Measurements from ENCODE around the gene AQP2.

Gene AQP2

GRCh38 chr12:49942512-49942893 lies 8.0 kb upstream of the AQP2 start:
- no peak for DNase-seq

- DNase-seq = no peak
These were observed 7.5 kb upstream of the AQP2 start for GRCh38 chr12:49942921-49943624.

- DNase-seq = no peak
These were observed 6.9 kb upstream of the AQP2 start for GRCh38 chr12:49943625-49943960.

- no peak for DNase-seq
These were observed 6.5 kb upstream of the AQP2 start for GRCh38 chr12:49944046-49944445.

DNA sequence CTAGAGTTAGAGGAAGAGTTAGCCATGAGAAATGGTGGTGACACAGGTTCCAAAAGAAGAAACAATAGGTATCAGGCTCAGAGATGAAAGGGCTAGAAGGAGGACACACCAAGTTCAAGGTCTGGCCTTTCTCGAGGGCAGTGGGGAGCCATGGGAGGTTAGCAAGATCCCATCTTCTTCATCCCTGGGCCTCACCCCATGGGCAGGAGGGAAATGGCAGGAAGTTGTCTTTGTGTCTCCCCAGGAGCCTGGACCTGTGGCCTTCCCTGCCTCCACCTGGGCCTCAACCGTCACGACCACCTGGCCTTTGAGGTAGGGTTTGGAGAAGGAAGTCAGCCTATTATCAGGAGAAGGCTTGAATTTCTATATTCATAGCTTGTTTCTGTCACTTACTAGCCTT lies 5.8 kb upstream of the AQP2 start:
- no peak for DNase-seq

DNA sequence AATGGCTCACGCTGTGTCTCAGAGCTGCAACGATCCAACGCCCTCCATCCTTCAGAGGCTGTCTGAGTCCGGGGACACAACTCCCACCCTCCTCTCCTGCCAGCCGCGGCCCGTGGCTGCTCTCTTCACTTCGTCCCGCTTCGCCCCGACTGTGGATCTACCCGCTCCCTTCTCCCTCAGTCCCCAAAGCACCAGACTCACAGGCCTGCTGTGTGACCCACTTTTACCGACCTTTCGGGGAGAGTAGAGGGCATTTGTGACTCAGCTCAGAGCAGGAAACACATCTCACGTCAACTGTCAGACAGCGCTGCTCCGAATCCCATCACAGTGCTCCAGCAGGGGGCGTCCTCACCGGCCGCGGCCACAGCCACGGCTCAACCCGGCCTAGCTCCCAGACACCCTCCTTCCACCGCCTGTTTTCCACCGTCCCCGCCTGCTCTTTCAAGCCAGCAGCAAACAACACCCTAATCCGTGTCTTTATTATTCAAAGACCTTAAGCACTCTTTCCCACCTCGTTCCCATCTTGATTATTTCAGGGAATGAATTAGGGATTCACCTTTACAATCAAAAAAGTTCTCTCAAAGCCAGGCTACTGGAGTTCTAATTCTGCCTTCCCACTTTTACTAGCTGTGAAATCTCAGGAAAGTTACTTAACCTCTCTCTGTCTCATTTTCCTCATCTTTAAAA lies 5.0 kb upstream of the AQP2 start:
- peak; percentile 86 for DNase-seq

- DNase-seq = no peak
These were observed 4.5 kb upstream of the AQP2 start for GRCh38 chr12:49946086-49946485.

DNA sequence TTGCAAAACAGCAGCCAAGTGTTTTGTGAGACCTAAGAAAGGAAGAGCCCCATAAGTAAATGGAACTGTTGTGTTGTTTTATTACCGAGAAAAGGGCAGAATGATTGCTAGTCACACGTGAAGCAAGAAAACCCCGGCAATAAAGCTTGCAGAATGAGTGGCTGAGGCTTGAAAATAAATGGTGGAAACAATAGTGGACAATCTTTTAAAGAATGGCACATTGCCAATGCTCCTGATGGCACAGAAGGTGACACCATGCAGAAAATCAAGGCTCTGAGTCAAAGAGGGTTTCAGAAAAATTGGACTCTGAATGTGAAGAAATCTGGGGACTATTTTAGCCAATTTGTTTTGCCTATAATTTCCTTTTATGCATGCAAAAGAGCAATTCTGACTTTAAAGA lies 4.0 kb upstream of the AQP2 start:
- DNase-seq = no peak

DNA sequence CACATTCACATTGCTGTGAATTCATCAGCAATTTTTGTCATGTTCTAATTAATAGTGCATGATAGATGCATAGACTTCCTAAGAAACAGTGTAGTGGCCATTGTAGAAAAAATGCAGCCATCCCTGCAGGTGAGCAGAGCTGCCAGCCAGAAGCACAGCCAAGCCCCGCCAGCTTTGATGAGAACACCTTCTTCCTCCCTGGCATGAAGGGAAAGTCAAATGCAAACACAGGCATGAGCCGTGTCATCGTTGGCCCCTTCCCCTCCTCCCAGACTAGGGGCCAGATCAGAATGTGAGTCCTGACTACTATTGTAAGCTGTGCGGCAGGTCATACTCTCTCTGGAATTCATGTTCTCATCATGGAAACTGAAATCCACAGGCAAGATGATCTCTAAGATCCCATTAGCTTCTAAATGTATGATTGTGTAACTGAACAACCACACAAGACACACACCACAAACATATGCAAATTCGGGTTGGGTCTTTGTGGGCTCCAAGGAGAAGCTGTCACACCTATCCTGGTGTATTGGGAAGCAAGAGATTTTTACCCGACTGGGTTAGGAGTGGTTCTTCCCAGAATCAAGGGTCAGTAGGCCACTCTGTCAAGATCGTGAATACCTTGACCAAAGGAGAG lies 2.8 kb upstream of the AQP2 start:
- no peak for DNase-seq

DNA sequence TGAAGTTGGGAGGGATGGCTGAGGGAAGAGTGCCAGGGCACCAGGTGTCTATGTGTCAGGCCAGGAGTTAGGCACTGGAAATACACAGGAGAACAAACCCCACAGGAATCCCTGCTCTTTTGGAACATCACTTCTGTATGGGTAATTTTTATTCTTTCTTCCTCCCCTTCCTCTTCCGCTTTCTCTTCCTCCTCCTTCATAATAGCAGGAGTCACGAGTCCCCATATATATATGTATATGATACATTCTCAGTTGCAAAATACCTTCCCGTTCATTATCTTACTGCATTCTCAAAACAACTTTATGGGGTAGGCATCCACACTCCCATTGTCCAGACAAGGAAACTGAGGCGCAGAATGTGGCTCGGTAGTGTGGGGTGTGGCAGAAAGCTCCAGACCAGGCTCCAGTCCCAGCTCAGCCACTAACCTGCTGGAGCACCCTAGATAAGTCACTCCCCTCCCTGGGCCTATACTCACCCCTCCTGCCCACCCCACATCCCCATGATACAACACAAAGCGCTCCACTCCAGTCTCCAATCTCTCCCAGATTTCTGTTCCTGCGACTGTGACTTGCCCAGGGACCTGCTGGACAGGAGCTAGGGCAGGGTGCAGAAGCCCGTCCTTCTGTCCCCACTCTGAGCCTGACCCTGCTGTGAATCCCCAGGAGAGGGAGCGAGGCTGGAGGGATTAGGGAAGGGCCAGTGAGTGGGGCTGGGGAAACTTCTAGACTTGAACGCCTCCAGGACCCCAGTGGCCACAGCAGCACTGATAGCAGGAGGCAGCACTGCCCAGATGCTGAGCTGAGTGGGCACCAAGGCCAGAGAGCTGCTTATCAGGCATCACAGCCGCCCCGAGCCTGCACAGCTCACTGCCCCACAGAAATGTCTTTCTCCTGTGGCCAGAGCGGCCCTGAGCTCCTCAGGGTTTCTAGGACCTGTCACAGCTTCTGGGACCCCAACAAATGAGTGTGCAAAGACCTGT lies 1.4 kb upstream of the AQP2 start:
- no peak for DNase-seq

DNA sequence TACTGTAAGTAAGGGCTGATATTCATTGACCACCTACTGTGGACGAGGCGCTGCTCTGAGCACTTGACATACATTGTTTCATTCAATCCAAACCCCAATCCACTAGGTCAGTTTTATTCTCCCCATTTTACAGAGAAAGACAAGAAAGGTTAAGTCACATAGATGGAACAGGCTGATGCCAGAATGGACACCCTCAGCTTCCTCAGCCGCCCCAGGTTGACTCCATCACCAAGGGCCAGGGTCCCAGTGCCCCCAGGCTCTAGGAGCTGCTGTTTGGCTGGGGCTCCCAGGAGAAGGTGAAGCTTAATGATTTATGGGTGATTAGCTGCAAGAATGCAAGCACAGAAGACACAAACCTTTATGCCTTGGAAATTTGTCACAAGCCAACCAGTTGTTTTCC lies 671 bp upstream of the AQP2 start:
- DNase-seq = no peak

- DNase-seq = no peak
These were observed 1.1 kb downstream of the AQP2 start for GRCh38 chr12:49951411-49952240.

DNA sequence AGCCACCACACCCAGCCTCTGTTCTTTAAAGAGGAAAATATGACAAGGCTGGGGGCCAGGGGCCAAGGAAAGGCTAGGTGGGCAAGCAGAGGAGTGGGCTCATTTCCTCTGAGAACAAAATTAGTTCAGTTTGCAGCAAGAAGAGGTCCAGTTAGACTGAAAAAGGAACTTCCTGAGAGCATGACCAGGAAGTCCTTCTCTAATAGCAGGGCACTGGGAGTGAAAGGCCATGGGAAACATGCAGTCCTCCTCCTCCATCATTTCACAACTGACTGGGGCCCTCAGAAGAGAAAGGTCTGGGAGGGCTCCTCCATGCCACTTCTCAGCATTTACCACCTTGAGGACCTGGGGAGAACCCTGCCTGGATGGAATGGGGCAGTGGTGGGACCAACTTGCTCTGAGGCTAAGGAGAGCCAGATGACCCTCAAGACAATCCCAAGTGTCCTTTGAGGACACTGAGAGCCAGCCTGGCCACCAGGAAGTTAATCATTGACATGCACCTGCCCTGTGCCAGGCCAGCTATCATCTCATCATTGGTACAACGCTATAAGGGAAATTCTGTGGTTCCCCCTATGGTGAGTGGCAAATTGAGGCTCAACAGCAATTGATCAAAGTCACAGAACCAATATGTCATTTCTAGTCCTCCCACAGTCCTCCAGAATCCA lies 2.0 kb downstream of the AQP2 start:
- DNase-seq = no peak

DNA sequence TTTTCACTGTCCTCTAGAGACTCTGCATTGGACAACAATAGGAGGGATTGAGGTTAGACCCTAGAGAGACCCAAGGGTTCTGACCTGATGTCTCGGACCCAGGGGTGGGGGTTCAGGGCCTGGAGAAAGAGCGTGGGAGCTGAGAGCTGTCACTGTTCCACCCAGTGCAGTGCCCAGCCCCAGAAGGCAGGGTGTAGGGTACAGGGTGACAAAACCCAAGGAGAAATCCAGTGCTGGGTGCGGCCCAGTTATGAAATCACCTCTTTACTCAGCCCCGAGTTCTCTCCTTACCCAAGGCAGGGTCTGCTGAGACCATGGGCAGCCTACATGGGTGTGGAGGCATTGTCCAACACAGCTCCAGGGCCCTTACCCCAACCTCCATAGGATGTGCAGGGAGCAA lies 2.6 kb downstream of the AQP2 start:
- DNase-seq = no peak

GRCh38 chr12:49953961-49954846 lies 3.7 kb downstream of the AQP2 start:
- peak; percentile 9 for DNase-seq

GRCh38 chr12:49954863-49955830 lies 4.6 kb downstream of the AQP2 start:
- peak; percentile 10 for DNase-seq

DNA sequence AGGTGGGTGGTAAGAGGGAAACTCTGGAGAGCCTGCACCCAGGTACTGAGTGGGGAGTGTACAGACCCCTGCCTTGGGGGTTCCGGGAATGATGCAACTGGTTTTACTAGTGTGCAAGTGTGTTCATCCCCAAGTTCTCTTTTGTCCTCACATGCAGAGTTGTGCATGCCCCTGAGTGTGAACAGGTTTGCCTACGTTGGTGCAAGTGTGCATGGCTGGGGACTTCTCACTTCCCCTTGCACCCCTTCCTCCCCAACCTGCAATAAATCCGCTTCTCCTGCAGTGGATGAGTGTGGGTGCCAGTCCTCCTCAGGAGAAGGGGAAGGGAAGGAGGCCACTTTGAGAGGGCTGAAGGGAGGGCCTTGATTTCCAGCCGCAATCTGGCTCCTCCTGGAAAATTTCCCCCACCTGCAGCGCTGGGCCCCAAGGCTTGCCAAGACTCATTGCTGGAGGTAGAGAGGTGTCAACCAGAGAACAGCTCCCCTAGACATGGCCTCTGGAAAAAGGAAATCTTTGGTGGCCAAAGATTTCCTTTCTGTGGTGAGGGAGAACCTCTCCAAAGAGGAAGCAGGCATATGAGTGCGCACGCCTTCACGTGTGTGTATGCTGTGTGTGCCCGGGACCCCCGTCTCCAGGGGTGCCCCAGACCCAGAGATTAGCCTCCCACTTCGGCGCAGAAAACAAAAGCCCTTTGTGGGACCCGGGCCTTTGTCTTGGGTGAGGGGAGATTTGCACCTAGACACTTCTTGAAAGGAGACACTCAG lies 5.5 kb downstream of the AQP2 start:
- DNase-seq = no peak

Data from NCI-H510A treated with DMSO at 0.1 percent for 48 hours (cell line).